ENCODE results near the gene ERBB4.

Gene ERBB4

DNA sequence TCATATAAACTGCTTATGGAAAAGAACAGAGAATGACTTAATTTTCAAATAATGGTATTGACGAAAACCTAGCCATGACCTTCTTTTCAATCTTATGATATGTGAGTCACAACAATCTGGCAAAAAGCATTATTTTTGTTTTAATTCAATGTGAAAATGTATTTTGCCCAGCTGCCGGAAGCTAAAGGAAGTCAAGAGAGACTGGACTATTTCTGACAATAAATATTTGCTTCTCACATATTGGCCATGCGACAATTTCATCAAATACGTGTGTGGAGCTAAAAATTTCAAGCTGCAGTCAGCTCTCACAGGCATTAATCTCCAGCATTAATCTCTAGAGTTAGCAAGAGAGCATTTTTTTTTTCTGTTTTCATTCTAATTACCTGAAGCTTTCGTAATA lies 1101.2 kb downstream of the ERBB4 start:
- no peaks in the 10 kb centered on the region for H3K27me3 Mint-ChIP-seq
- no peaks in the 10 kb centered on the region for H3K36me3 Mint-ChIP-seq
- no peak overlapping the region for H3K27ac Mint-ChIP-seq
- H3K4me3 Mint-ChIP-seq: no peak overlapping the region
- no peaks in the 10 kb centered on the region for H3K4me1 Mint-ChIP-seq
- no peaks in the 10 kb centered on the region for H3K9me3 Mint-ChIP-seq

DNA sequence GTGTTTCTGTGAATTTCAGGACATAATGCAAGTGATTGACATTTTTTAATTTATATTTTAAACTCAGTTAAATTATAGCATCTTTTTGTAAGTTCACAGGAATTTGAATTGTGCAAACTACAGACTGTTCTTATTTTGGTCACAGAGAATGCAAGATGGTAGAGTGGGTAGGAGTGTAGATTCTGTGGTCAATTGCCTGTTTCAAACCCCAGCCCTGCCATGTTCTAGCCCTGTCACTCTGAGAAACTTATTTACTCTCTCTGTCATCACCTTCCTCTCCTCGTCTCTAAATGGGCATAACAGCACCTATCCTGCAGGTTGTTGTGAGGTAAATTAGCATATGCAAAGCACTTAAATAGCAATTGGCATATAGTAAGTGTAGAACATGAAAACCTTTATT lies 1102.4 kb downstream of the ERBB4 start:
- Mint-ChIP-seq H3K27me3 (no peaks in the 10 kb centered on the region), H3K36me3 (no peaks in the 10 kb centered on the region)

DNA sequence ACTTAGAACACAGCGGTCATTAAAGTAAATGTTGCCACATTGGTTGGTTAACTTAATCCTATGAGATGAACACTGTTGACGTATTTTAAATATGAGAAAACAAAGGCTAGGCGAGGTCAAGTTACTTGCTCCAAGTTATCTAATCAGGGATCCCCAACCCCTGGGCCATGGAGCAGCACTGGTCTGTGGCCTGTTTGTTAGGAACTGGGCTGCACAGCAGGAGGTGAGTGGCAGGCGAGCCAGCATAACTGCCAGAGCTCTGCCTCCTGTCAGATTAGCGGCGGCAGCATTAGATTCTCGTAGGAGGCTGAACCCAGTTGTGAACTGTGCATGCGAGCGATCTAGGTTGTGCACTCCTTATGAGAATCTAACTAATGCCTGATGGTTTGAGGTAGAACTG lies 1103.3 kb downstream of the ERBB4 start:
- H3K4me3 Mint-ChIP-seq: no peak overlapping the region

More for the DNA sequence above, 1102.4 kb downstream of the ERBB4 start:
- no peak overlapping the region for H3K4me3 Mint-ChIP-seq
- no peak overlapping the region for H3K27ac Mint-ChIP-seq
- no peaks in the 10 kb centered on the region for H3K4me1 Mint-ChIP-seq
- H3K9me3 Mint-ChIP-seq: no peaks in the 10 kb centered on the region

GRCh38 chr2:211434773-211435172 lies 1103.8 kb downstream of the ERBB4 start:
- H3K9me3 Mint-ChIP-seq: no peaks in the 10 kb centered on the region
- H3K4me1 Mint-ChIP-seq: no peaks in the 10 kb centered on the region
- no peak overlapping the region for H3K27ac Mint-ChIP-seq
- H3K27me3 Mint-ChIP-seq: no peaks in the 10 kb centered on the region
- no peaks in the 10 kb centered on the region for H3K36me3 Mint-ChIP-seq
- H3K4me3 Mint-ChIP-seq: no peak overlapping the region

More for the DNA sequence above, 1103.3 kb downstream of the ERBB4 start:
- no peaks in the 10 kb centered on the region for H3K36me3 Mint-ChIP-seq
- H3K4me1 Mint-ChIP-seq: no peaks in the 10 kb centered on the region
- no peak overlapping the region for H3K27ac Mint-ChIP-seq
- H3K9me3 Mint-ChIP-seq: no peaks in the 10 kb centered on the region
- no peaks in the 10 kb centered on the region for H3K27me3 Mint-ChIP-seq

GRCh38 chr2:211429256-211429920 lies 1109.2 kb downstream of the ERBB4 start:
- H3K27ac Mint-ChIP-seq: no peak overlapping the region

GRCh38 chr2:211426240-211426639 lies 1112.4 kb downstream of the ERBB4 start:
- H3K9me3 Mint-ChIP-seq: no peaks in the 10 kb centered on the region
- no peaks in the 10 kb centered on the region for H3K4me1 Mint-ChIP-seq
- H3K36me3 Mint-ChIP-seq: no peaks in the 10 kb centered on the region
- no peaks in the 10 kb centered on the region for H3K27me3 Mint-ChIP-seq
- H3K27ac Mint-ChIP-seq: no peak overlapping the region
- H3K4me3 Mint-ChIP-seq: no peak overlapping the region

More at GRCh38 chr2:211429256-211429920, 1109.2 kb downstream of the ERBB4 start:
- Mint-ChIP-seq H3K36me3 (no peaks in the 10 kb centered on the region), H3K27me3 (no peaks in the 10 kb centered on the region), H3K4me3 (no peak overlapping the region), H3K9me3 (no peaks in the 10 kb centered on the region), H3K4me1 (no peaks in the 10 kb centered on the region)

DNA sequence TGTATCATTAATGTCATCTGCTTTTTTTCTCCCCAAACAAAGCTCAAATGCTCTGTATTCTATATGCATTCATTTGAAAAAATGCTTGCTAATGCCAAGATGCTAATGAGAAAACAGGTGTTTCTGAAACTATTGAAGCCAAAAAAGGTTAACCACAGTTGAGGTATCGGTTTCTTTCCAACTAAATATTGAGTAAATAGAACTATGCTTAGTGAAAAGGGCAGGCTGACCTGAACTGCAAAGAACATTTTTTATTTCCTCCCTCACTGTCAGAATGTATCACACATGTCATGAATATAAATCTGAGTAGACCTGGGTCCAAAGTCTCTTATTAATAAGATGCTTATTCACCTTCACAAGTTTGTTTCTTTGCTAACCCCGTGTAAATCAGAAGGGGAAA lies 1115.6 kb downstream of the ERBB4 start:
- no peaks in the 10 kb centered on the region for H3K36me3 Mint-ChIP-seq
- H3K4me3 Mint-ChIP-seq: no peak overlapping the region
- H3K27me3 Mint-ChIP-seq: no peaks in the 10 kb centered on the region
- no peaks in the 10 kb centered on the region for H3K9me3 Mint-ChIP-seq
- no peaks in the 10 kb centered on the region for H3K4me1 Mint-ChIP-seq
- H3K27ac Mint-ChIP-seq: no peak overlapping the region

DNA sequence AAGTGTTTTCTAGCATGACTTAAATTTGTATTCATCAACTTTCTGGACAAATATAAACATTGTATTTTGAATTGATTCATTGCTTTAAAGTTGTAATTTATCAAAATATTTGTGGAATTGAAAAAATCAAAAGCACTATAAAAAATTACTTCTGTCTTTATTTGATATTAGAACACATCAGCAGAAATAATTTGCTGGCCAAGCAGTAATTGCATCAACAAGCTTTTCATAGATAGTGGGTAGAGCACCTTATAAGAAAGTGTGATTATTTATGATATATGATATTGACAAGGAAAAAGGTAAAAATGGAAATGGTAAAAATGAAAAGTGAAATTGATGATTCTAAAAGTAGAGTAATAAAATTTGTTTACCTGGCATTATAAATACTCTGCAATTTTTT lies 1121.1 kb downstream of the ERBB4 start:
- no peak overlapping the region for H3K27ac Mint-ChIP-seq

DNA sequence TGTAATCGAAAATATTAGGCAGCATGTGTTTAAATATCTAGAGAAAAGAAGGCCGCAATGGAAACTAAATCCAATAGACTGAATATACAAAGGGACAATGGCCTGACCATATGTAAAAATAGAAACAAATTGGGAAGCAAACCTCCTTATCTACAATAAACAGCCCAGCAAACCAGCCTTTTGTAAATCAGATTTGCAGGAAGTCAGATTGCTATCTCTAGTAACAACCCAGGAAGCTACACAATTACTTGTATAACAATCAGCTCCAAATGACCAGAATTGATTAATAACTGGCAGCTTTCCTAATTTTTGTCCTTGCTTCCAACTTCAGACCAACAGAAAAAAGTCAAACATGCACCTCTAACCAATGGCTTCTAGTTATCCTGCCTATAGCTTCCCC lies 1122.2 kb downstream of the ERBB4 start:
- Mint-ChIP-seq H3K9me3 (no peaks in the 10 kb centered on the region), H3K4me1 (no peaks in the 10 kb centered on the region), H3K36me3 (no peaks in the 10 kb centered on the region), H3K27ac (no peak overlapping the region), H3K27me3 (no peaks in the 10 kb centered on the region), H3K4me3 (no peak overlapping the region)

More for the DNA sequence above, 1121.1 kb downstream of the ERBB4 start:
- no peaks in the 10 kb centered on the region for H3K27me3 Mint-ChIP-seq
- H3K4me1 Mint-ChIP-seq: no peaks in the 10 kb centered on the region
- H3K9me3 Mint-ChIP-seq: no peaks in the 10 kb centered on the region
- no peak overlapping the region for H3K4me3 Mint-ChIP-seq
- no peaks in the 10 kb centered on the region for H3K36me3 Mint-ChIP-seq

DNA sequence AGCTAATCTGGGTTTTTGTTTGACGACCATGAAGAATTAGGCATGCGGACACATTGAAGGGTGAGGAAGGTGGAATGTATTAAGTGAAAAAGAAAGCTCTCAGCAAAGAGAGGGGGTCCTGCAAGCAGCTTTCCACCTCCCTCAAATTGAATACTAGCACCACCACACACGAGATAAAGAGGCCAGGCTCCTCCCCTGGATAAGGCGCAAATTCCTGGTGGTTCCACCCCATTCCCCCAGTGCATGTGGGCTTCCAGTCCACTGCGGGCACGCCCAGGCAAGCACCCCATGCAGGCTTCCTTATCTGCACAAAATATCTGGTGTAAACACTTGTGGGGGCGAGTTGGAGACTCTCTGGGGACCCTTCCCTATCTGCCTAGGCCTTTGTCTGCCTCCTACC lies 1124.9 kb downstream of the ERBB4 start:
- Mint-ChIP-seq H3K9me3 (no peaks in the 10 kb centered on the region), H3K27me3 (no peaks in the 10 kb centered on the region), H3K36me3 (no peaks in the 10 kb centered on the region), H3K4me1 (no peaks in the 10 kb centered on the region), H3K27ac (no peak overlapping the region), H3K4me3 (no peak overlapping the region)

DNA sequence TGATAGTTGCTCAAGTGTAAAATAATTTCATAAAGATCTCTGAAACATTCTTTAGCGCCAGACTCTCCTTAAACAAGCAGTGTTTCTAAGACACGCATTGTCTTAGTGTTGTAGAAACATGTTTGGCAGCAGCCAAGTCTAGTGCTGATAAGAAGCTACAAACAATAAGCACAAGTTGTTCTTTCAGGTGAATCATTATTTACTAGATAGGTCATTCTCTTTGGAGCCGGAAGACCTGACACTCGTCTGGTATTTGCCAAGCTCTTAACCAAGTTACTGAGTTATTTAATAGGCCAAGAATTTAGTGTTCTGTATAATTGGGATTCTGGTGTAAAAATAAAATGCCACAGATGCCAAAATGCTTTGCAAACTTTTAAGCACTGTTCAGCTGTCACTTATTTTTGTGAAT lies 1130.1 kb downstream of the ERBB4 start:
- H3K27me3 Mint-ChIP-seq: no peaks in the 10 kb centered on the region
- no peak overlapping the region for H3K4me3 Mint-ChIP-seq
- H3K36me3 Mint-ChIP-seq: no peaks in the 10 kb centered on the region
- H3K9me3 Mint-ChIP-seq: no peaks in the 10 kb centered on the region
- no peak overlapping the region for H3K27ac Mint-ChIP-seq
- H3K4me1 Mint-ChIP-seq: no peaks in the 10 kb centered on the region

DNA sequence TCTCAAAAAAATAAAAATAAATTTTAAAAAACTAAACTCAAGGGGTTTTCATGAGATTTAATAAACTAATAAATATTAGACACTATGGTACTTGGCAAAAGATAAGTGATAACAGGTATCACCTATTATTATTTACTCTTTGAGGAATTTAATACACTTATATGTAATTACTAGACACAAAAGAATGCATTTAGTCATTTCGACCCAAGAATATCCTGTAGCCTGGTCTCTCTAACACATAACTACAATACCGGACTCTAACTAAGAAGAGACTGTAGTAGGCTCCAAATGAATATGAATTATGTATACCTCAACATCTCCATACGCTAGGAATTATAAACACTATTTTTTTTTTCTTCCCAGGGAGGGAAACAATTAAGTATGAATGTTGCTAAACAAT lies 1131.5 kb downstream of the ERBB4 start:
- no peaks in the 10 kb centered on the region for H3K27me3 Mint-ChIP-seq
- no peaks in the 10 kb centered on the region for H3K4me1 Mint-ChIP-seq
- H3K4me3 Mint-ChIP-seq: no peak overlapping the region
- no peaks in the 10 kb centered on the region for H3K9me3 Mint-ChIP-seq
- no peaks in the 10 kb centered on the region for H3K36me3 Mint-ChIP-seq
- no peak overlapping the region for H3K27ac Mint-ChIP-seq

DNA sequence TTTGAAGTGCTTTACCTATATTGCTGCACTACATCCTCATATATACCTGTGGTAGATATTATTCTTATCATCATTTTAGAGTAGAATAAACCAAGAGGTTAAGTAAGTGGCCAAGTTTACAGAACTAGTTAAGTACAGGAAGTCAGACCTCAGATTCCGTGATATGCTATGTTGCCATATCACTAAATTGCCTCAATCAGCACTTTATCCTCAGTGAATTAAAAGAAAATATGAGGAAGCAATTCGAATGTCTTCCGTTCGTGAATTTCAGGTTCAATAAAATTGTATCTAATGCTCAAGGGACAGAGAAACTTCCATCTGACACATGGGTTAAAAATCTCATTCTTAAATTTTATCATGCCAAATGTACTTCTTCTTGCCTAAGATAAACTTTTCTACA lies 1133.6 kb downstream of the ERBB4 start:
- no peaks in the 10 kb centered on the region for H3K27me3 Mint-ChIP-seq
- no peaks in the 10 kb centered on the region for H3K4me1 Mint-ChIP-seq
- H3K4me3 Mint-ChIP-seq: no peak overlapping the region
- no peak overlapping the region for H3K27ac Mint-ChIP-seq
- H3K9me3 Mint-ChIP-seq: no peaks in the 10 kb centered on the region
- no peaks in the 10 kb centered on the region for H3K36me3 Mint-ChIP-seq

DNA sequence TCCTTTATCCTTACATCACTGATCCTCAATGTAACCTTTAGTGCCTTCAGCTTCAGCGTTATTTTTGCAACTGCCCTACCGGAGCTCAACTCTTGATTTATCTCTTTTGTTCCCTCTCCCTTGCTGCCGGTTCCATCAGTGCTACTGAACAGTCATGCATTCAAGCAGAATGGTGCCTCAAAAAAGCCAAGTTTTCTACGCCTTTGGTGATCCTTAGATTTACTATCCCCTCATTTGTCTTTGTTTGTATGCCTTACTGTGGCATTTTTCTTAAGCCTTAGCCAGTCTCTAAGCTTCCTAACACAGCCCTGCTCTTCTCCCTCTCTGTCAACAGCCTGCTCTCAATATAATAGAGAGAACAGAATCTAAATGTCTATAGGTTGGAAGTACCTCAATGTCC lies 1134.5 kb downstream of the ERBB4 start:
- Mint-ChIP-seq H3K27me3 (no peaks in the 10 kb centered on the region), H3K36me3 (no peaks in the 10 kb centered on the region), H3K27ac (no peak overlapping the region), H3K9me3 (no peaks in the 10 kb centered on the region), H3K4me1 (no peaks in the 10 kb centered on the region), H3K4me3 (no peak overlapping the region)

GRCh38 chr2:211401328-211401727 lies 1137.3 kb downstream of the ERBB4 start:
- H3K36me3 Mint-ChIP-seq: no peaks in the 10 kb centered on the region
- no peaks in the 10 kb centered on the region for H3K27me3 Mint-ChIP-seq
- no peaks in the 10 kb centered on the region for H3K4me1 Mint-ChIP-seq
- no peaks in the 10 kb centered on the region for H3K9me3 Mint-ChIP-seq
- no peak overlapping the region for H3K4me3 Mint-ChIP-seq
- no peak overlapping the region for H3K27ac Mint-ChIP-seq

DNA sequence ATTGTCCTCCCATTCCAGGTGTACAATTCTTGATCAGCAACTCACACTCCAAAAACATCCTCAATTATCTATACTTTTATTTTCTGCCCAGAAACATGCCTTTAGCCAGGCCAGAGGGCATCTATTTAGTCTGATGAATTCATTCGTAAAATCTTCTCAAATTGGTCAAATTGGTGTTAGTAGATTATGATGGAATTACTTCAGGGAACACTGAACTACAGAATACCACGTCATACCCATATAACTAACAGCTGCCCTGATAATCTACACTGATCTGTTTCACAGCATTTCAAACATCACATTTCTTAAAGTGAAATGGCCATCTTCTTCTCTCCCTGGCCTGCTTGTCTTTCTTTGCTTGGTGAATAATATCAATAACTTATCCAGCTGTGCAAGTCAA lies 1140.8 kb downstream of the ERBB4 start:
- Mint-ChIP-seq H3K27me3 (no peaks in the 10 kb centered on the region), H3K4me1 (no peaks in the 10 kb centered on the region), H3K4me3 (no peak overlapping the region), H3K9me3 (no peaks in the 10 kb centered on the region), H3K27ac (no peak overlapping the region), H3K36me3 (no peaks in the 10 kb centered on the region)

GRCh38 chr2:211396815-211397214 lies 1141.8 kb downstream of the ERBB4 start:
- no peak overlapping the region for H3K4me3 Mint-ChIP-seq
- H3K4me1 Mint-ChIP-seq: no peaks in the 10 kb centered on the region
- H3K36me3 Mint-ChIP-seq: no peaks in the 10 kb centered on the region
- no peaks in the 10 kb centered on the region for H3K27me3 Mint-ChIP-seq
- H3K9me3 Mint-ChIP-seq: no peaks in the 10 kb centered on the region
- no peak overlapping the region for H3K27ac Mint-ChIP-seq
